ENCODE data around the gene MACROD2.

- TF ChIP-seq CTCF (IDR thresholded peaks at IDR 0.05) (no peak), POLR2A (IDR thresholded peaks at IDR 0.05) (no peak)
Observed at GRCh38 chr20:15204234-15204633, 1208.9 kb downstream of the MACROD2 start.
